ENCODE data around the gene MYBPC2. TPM values are rescaled to one million over a fixed set of nuclear protein-coding genes. Genes with fewer than 3 reads are reported as not detected.

Gene MYBPC2
- polyA plus RNA-seq, 4 donors: 0.27 to 0.49 TPM; not detected in 2

DNA sequence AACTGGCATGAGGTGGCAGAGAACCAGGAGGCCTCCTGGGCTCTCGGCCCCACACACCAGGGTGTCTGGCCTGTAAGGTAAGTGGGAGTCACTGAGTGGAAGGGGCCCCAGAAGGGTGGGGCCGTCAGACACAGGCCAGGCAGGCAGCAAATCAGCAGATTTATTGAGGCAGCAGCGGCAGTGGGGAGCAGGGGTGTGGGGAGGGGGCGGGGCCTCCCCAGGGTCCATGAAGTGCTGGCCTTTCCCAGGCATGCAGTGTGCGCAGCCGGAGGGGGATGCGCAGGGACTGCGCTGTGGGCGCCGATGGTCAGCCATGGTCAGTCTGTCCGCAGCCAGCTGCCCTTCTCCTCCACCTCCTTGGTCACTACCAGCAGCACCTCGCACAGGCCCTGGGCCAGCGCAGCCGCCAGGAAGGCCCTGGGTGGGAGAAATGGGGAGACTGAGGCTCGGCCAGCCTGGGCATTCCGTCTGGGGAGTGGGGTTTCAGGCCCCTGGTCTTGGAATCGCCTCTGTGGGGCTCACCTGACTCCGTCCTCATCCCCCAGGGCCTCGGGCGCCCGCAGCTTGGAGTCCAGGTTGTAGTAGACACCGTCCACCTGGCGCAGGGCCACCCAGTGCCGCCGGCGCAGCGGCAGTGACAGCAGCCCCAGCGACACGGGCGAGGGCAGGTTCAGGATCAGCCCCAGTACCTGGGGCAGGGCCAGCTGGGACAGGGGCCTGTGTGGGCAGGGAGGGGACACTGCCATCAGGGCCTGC is 73.3 kb downstream of the MYBPC2 start:
- FAIRE-seq (no peak), DNase-seq (no peak)
- Histone ChIP-seq H3K27me3 (ENCODE audit: control insufficient read depth in 3 of 3, insufficient read depth in 3 of 3, low read length in 3 of 3) (no peaks in the 10 kb centered on the region), H3K4me1 (ENCODE audit: control insufficient read depth in 3 of 3, insufficient read depth in 2 of 3, low read depth in 1 of 3, low read length in 2 of 3) (peaks cover 1 to 8% (median 2%) of the 10 kb centered on the region in 3 donors), H3K4me3 (ENCODE audit: low read depth in 1 of 3, low read length in 3 of 3) (no peak overlapping the region), H3K36me3 (ENCODE audit: control insufficient read depth in 3 of 3, insufficient read depth in 2 of 3, low read depth in 1 of 3, low read length in 3 of 3) (peaks cover 0 to 5% (median 2%) of the 10 kb centered on the region in 3 donors), H3K27ac (ENCODE audit: low read depth in 1 of 3, low read length in 2 of 3) (no peak overlapping the region), H3K9me3 (ENCODE audit: control insufficient read depth in 2 of 2, insufficient read depth in 1 of 2, low read depth in 1 of 2, low read length in 1 of 2) (no peaks in the 10 kb centered on the region)
- WGBS, 3 donors: 92 to 95% (median 94%) methylated on average over 27 to 30 of the region's 30 CpGs

DNA sequence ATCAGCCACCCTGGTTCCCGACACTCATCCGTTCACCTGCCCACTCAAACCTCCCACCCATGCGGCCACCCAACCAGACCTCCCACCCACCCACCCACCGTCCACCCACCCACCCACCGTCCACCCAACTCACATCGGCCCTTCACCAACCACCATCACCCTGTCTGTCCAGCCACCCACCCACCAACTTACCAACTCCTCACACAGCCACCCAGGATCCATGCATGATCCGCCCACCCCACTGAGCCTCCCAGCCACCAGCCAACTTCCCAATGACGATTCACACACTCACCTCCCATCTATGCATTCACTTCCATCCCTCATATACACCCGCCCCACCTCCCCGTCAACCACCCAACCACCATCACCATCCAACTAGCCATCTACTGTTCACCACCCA is 74.0 kb downstream of the MYBPC2 start:
- Histone ChIP-seq H3K9me3 (ENCODE audit: control insufficient read depth in 2 of 2, insufficient read depth in 1 of 2, low read depth in 1 of 2, low read length in 1 of 2) (no peaks in the 10 kb centered on the region), H3K4me1 (ENCODE audit: control insufficient read depth in 3 of 3, insufficient read depth in 2 of 3, low read depth in 1 of 3, low read length in 2 of 3) (peaks cover 1 to 8% (median 2%) of the 10 kb centered on the region in 3 donors), H3K4me3 (ENCODE audit: low read depth in 1 of 3, low read length in 3 of 3) (no peak overlapping the region), H3K27me3 (ENCODE audit: control insufficient read depth in 3 of 3, insufficient read depth in 3 of 3, low read length in 3 of 3) (no peaks in the 10 kb centered on the region), H3K27ac (ENCODE audit: low read depth in 1 of 3, low read length in 2 of 3) (no peak overlapping the region), H3K36me3 (ENCODE audit: control insufficient read depth in 3 of 3, insufficient read depth in 2 of 3, low read depth in 1 of 3, low read length in 3 of 3) (peaks cover 0 to 5% (median 2%) of the 10 kb centered on the region in 3 donors)
- no peak for FAIRE-seq
- WGBS, 3 donors: 91 to 97% (median 93%) methylated on average over 7 to 9 of the region's 10 CpGs
- DNase-seq: no peak

DNA sequence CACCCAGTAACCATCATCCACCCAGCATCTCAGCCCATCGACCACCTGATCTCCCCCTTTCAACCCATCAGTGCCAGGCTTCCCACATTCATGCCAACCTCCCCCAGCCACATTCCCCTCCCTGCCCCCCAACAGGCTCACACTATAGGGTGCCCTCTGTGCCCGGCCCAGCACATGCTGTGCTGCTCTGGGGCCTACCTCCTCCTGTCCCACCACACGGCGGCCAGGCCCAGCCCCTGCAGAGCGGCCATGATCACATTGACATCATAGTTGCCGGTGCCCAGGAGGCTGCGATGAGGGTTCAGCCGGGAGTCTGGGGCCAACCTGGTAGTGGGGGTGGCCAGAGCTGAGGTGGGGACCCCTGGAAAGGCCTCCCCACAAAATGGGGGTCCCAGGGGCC is 74.7 kb downstream of the MYBPC2 start:
- H3K27me3 ChIP-seq (ENCODE audit: control insufficient read depth in 3 of 3, insufficient read depth in 3 of 3, low read length in 3 of 3): no peaks in the 10 kb centered on the region
- no peak for FAIRE-seq
- peaks cover 1 to 13% (median 2%) of the 10 kb centered on the region in 3 donors for H3K4me1 ChIP-seq (ENCODE audit: control insufficient read depth in 3 of 3, insufficient read depth in 2 of 3, low read depth in 1 of 3, low read length in 2 of 3)
- no peak overlapping the region for H3K27ac ChIP-seq (ENCODE audit: low read depth in 1 of 3, low read length in 2 of 3)
- 93 to 97% (median 95%) methylated on average over 8 of the region's 8 CpGs for WGBS, 3 donors
- H3K4me3 ChIP-seq (ENCODE audit: low read depth in 1 of 3, low read length in 3 of 3): no peak overlapping the region
- H3K9me3 ChIP-seq (ENCODE audit: control insufficient read depth in 2 of 2, insufficient read depth in 1 of 2, low read depth in 1 of 2, low read length in 1 of 2): no peaks in the 10 kb centered on the region
- no peak for DNase-seq
- H3K36me3 ChIP-seq (ENCODE audit: control insufficient read depth in 3 of 3, insufficient read depth in 2 of 3, low read depth in 1 of 3, low read length in 3 of 3): peaks cover 0 to 5% (median 2%) of the 10 kb centered on the region in 3 donors

DNA sequence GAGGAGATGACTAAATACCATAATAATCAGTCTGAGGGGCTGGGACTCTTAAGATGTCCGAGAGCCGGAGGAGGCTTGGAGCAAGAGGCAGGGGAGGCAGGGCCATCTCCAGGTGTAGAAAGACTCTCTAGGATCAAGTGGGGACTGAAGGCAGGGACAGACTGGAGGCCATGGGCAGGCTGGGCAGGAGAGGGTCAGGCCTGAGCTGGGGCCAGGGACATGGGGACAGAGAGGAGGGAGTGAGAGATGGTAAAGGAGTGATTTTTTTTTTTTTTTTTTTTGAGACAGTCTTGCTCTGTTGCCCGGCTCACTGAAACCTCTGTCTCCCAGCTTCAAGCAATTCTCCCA is 76.1 kb downstream of the MYBPC2 start:
- peaks cover 0 to 5% (median 2%) of the 10 kb centered on the region in 3 donors for H3K36me3 ChIP-seq (ENCODE audit: control insufficient read depth in 3 of 3, insufficient read depth in 2 of 3, low read depth in 1 of 3, low read length in 3 of 3)
- FAIRE-seq (no peak), DNase-seq (no peak)
- H3K27me3 ChIP-seq (ENCODE audit: control insufficient read depth in 3 of 3, insufficient read depth in 3 of 3, low read length in 3 of 3): no peaks in the 10 kb centered on the region
- H3K9me3 ChIP-seq (ENCODE audit: control insufficient read depth in 2 of 2, insufficient read depth in 1 of 2, low read depth in 1 of 2, low read length in 1 of 2): no peaks in the 10 kb centered on the region
- H3K4me1 ChIP-seq (ENCODE audit: control insufficient read depth in 3 of 3, insufficient read depth in 2 of 3, low read depth in 1 of 3, low read length in 2 of 3): peaks cover 1 to 13% (median 2%) of the 10 kb centered on the region in 3 donors
- H3K27ac ChIP-seq (ENCODE audit: low read depth in 1 of 3, low read length in 2 of 3): no peak overlapping the region
- WGBS, 3 donors: 90 to 94% (median 92%) methylated on average over 3 of the region's 3 CpGs
- no peak overlapping the region for H3K4me3 ChIP-seq (ENCODE audit: low read depth in 1 of 3, low read length in 3 of 3)

DNA sequence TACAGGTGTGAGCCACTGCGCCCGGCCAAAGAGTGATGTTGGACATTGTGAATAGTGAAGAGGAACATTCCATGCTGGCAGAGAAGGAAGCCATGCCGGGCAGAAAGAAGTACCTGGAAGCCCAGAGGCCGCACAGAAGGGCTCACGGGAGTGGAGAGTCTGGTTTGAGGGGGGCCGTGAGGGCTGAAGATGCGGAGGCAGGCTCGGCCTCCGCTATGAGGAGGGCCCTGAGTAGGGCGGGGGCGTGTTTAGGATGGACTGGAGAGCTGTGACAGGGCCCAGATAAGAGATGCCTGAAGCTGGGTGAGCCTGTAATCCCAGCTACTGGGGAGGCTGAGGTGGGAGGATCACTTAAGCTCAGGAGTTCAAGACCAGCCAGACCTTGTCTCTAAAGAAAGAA is 76.7 kb downstream of the MYBPC2 start:
- DNase-seq: no peak
- FAIRE-seq: no peak
- whole genome bisulfite sequencing, 3 donors: 88 to 91% (median 89%) methylated on average over 11 of the region's 11 CpGs
- H3K36me3 ChIP-seq (ENCODE audit: control insufficient read depth in 3 of 3, insufficient read depth in 2 of 3, low read depth in 1 of 3, low read length in 3 of 3): peaks cover 0 to 5% (median 2%) of the 10 kb centered on the region in 3 donors
- H3K27ac ChIP-seq (ENCODE audit: low read depth in 1 of 3, low read length in 2 of 3): no peak overlapping the region
- H3K9me3 ChIP-seq (ENCODE audit: control insufficient read depth in 2 of 2, insufficient read depth in 1 of 2, low read depth in 1 of 2, low read length in 1 of 2): no peaks in the 10 kb centered on the region
- H3K4me1 ChIP-seq (ENCODE audit: control insufficient read depth in 3 of 3, insufficient read depth in 2 of 3, low read depth in 1 of 3, low read length in 2 of 3): peaks cover 1 to 13% (median 2%) of the 10 kb centered on the region in 3 donors
- no peak overlapping the region for H3K4me3 ChIP-seq (ENCODE audit: low read depth in 1 of 3, low read length in 3 of 3)
- no peaks in the 10 kb centered on the region for H3K27me3 ChIP-seq (ENCODE audit: control insufficient read depth in 3 of 3, insufficient read depth in 3 of 3, low read length in 3 of 3)

DNA sequence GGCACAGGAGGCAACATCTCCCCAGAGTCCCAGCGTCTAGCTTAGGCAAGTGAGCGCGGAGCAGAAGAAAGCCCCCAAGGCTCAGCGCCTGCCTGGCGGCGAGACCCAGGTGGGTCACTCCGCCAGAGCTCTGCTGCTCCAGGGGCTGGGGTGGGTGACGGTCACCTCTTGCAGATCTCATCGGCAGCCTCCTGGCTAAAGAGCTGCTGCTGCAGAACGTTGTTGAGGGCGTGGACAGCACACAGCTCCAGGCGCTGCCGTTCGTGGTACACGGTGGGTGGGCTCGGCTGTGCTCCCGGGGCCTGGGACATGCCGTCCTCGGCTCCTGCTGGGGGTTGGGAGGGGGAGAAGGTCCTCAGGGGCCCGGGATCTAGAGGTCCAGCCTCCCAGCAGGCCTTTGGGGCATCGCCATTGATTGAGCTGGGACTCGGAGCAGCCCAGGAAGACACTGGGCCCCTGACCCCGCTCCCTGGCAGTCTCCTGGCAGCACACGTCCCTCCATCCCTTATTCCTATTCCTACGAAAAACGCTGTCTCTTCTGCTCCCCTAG is 77.5 kb downstream of the MYBPC2 start:
- peak overlapping the region; percentile 58 to 82 (median 60) for H3K4me3 ChIP-seq (ENCODE audit: low read depth in 1 of 3, low read length in 3 of 3)
- H3K27ac ChIP-seq (ENCODE audit: low read depth in 1 of 3, low read length in 2 of 3): peak overlapping the region; percentile 56 to 86 (median 70)
- peaks cover 0 to 5% (median 2%) of the 10 kb centered on the region in 3 donors for H3K36me3 ChIP-seq (ENCODE audit: control insufficient read depth in 3 of 3, insufficient read depth in 2 of 3, low read depth in 1 of 3, low read length in 3 of 3)
- H3K27me3 ChIP-seq (ENCODE audit: control insufficient read depth in 3 of 3, insufficient read depth in 3 of 3, low read length in 3 of 3): no peaks in the 10 kb centered on the region
- FAIRE-seq (no peak), DNase-seq (no peak)
- WGBS, 3 donors: 54 to 64% (median 58%) methylated on average over 21 to 26 of the region's 26 CpGs
- H3K9me3 ChIP-seq (ENCODE audit: control insufficient read depth in 2 of 2, insufficient read depth in 1 of 2, low read depth in 1 of 2, low read length in 1 of 2): no peaks in the 10 kb centered on the region
- peaks cover 1 to 13% (median 2%) of the 10 kb centered on the region in 3 donors for H3K4me1 ChIP-seq (ENCODE audit: control insufficient read depth in 3 of 3, insufficient read depth in 2 of 3, low read depth in 1 of 3, low read length in 2 of 3)

DNA sequence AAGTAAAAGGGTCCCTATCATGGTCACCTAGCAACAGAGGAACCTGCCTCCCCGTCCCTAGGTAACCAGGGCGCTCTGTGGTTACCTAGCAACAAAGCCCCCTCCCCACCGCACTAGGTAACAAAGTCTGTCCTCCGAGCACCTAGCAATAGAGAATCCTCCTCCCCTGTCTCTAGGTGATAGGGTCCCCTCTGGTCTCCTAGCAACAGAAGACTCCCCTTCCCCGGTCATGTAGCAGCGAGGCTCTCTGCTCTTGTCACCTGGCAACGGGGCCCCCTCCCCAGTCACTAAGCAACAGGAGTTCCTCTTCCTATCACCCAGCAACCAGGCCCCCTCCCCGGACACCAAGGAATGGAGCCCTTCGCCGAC is 78.0 kb downstream of the MYBPC2 start:
- H3K9me3 ChIP-seq (ENCODE audit: control insufficient read depth in 2 of 2, insufficient read depth in 1 of 2, low read depth in 1 of 2, low read length in 1 of 2): no peaks in the 10 kb centered on the region
- H3K4me1 ChIP-seq (ENCODE audit: control insufficient read depth in 3 of 3, insufficient read depth in 2 of 3, low read depth in 1 of 3, low read length in 2 of 3): peaks cover 1 to 13% (median 2%) of the 10 kb centered on the region in 3 donors
- DNase-seq (no peak), FAIRE-seq (no peak)
- peak overlapping the region; percentile 58 to 82 (median 60) for H3K4me3 ChIP-seq (ENCODE audit: low read depth in 1 of 3, low read length in 3 of 3)
- WGBS, 3 donors: 5 to 6% (median 6%) methylated on average over 10 of the region's 10 CpGs
- H3K27me3 ChIP-seq (ENCODE audit: control insufficient read depth in 3 of 3, insufficient read depth in 3 of 3, low read length in 3 of 3): no peaks in the 10 kb centered on the region
- H3K36me3 ChIP-seq (ENCODE audit: control insufficient read depth in 3 of 3, insufficient read depth in 2 of 3, low read depth in 1 of 3, low read length in 3 of 3): peaks cover 0 to 5% (median 2%) of the 10 kb centered on the region in 3 donors
- peak overlapping the region; percentile 56 to 86 (median 70) for H3K27ac ChIP-seq (ENCODE audit: low read depth in 1 of 3, low read length in 2 of 3)

DNA sequence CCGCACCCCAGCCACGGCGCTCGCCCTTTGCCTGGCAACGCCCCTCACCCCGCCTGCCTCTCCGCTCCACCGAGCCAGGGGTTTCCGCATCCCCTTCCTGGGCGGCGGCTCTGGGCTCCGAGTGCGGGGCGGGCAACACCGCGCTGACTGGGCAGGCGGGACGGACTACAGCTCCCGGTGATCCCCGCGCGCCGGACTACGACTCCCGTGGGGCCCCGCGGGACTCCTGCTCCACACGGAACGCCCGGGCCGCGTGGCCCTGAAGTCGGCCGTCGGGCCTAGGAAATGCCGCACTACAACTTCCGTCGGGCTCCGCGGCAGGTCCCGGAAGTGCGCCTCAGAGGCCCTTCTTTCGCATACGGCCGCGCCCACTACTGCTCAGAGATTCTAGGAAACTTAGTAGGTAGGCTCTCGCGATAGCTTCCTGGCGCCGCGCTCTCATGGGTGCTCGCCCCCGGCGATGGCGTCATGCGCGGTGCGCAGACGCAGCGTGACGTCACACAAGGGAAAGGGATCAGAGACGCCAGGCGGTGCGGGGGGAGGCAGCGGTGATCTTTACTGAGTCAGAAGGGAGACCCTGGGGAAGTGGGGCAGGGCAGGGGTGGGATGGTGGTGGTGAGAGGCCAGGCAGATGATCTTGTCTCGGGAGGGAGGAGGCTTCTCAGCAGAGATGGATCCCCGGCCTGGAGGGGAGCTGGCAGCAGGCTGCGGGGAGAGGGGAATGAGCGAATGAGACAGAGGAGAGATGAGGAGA is 78.6 kb downstream of the MYBPC2 start, which contains the start of gene JOSD2:
Gene JOSD2 (minus strand): TSS at position 123 of the 754 bp plus-strand sequence. CDS start 760 bp downstream, outside the sequence.
- 1% methylated on average over 69 of the region's 69 CpGs for WGBS, 3 donors
- no peak for FAIRE-seq

More for the DNA sequence above, 78.6 kb downstream of the MYBPC2 start, which contains the start of gene JOSD2:
- Histone ChIP-seq H3K27ac (ENCODE audit: low read depth in 1 of 3, low read length in 2 of 3) (peak within 1 kb of the TSS; percentile 69 to 86 (median 70)), H3K4me3 (ENCODE audit: low read depth in 1 of 3, low read length in 3 of 3) (peak within 1 kb of the TSS; percentile 58 to 82 (median 60)), H3K36me3 (ENCODE audit: control insufficient read depth in 3 of 3, insufficient read depth in 2 of 3, low read depth in 1 of 3, low read length in 3 of 3) (peaks cover 0 to 1% (median 0%) of the 10 kb centered on the region in 3 donors), H3K27me3 (ENCODE audit: control insufficient read depth in 3 of 3, insufficient read depth in 3 of 3, low read length in 3 of 3) (no peaks in the 10 kb centered on the region), H3K4me1 (ENCODE audit: control insufficient read depth in 3 of 3, insufficient read depth in 2 of 3, low read depth in 1 of 3, low read length in 2 of 3) (peaks cover 1 to 13% (median 2%) of the 10 kb centered on the region in 3 donors), H3K9me3 (ENCODE audit: control insufficient read depth in 2 of 2, insufficient read depth in 1 of 2, low read depth in 1 of 2, low read length in 1 of 2) (no peaks in the 10 kb centered on the region)
- peak; percentile 99 for DNase-seq
